BJ (cell line): ENCODE results near the gene RPS6KL1. TPM values are rescaled to one million over a fixed set of nuclear protein-coding genes. Genes with fewer than 3 reads are reported as not detected.
"Not testable (repeated sequence)": the region's sequence is repeated elsewhere in the genome, so short reads cannot be mapped to it uniquely, and the experiment has no call there.

Experiments used
- CTCF ChIA-PET: fragments of 350-600 bp; formaldehyde crosslinking; extraction: SDS; loops from one replicate; lab custom pipeline; 2021; ENCODE audit warnings: antibody characterized with exemption, inconsistent platforms; lab: Yijun Ruan, JAX
- POLR2A ChIA-PET: fragments of 300-600 bp; sonication (Branson Sonifier 250); formaldehyde crosslinking; extraction: SDS; loops from one replicate; lab custom pipeline; 2021; ENCODE audit warnings: antibody characterized with exemption; lab: Charles Lee
- DNase-seq: peaks from one replicate; pipeline ENCODE4 v3.0.0-alpha.2; 2011; ENCODE audit warnings: low read depth
- H3K27me3 ChIP-seq: 2 replicates; pipeline ENCODE4 v1.6.0; 2011; ENCODE audit warnings: low read length; ENCODE audit not compliant: control insufficient read depth, insufficient read depth
- H3K36me3 ChIP-seq: 2 replicates; pipeline ENCODE4 v1.5.1; 2011; ENCODE audit warnings: low read length; ENCODE audit not compliant: control insufficient read depth, insufficient read depth
- H3K4me3 ChIP-seq: 2 replicates; pipeline ENCODE4 v1.5.1; 2011; ENCODE audit warnings: low read depth, mild to moderate bottlenecking, control low read depth, low read length
- polyA plus RNA-seq: library from polyadenylated mRNA; depleted of rRNA; stranded (reverse); fragments of >200 nt; gene quantifications from 2 replicates; pipeline ENCODE4 v1.2.3, GENCODE V29; 2011
- TF ChIP-seq, protein P1 (sequence below): IDR thresholded peaks from 2 replicates; pipeline ENCODE4 v1.5.1; 2011; ENCODE audit warnings: low read depth, mild to moderate bottlenecking, control low read depth, inconsistent platforms, low read length, moderate library complexity; ENCODE audit not compliant: insufficient read depth

RPS6KL1 gene
- polyA plus RNA-seq, 1 experiment, result 2.8 TPM

DNA sequence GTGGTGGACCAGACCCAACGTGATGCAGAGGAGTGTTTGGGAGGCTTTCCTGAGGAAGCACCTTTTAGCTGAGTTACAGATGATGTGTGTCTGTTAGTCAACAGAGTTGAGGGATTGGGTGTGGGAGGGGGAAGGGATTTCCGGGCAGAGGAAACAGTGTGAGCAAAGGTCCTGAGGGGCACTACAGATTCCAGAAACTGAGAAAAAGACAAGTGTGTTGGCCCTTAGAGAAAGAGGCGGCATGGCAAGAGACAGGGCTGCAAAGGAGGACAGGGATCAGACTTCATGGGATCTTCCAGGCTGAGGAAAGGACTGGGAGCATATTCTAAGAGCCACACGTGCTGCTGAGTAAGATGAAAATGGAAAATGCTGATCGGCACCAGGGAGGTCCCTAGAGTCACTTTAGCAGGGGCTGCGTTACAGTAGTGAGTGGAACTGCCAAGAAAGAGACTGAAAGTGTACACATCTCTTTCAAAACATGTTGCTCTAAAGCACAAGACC lies 9.4 kb upstream of the RPS6KL1 start:
- TF ChIP-seq, protein P1, sequence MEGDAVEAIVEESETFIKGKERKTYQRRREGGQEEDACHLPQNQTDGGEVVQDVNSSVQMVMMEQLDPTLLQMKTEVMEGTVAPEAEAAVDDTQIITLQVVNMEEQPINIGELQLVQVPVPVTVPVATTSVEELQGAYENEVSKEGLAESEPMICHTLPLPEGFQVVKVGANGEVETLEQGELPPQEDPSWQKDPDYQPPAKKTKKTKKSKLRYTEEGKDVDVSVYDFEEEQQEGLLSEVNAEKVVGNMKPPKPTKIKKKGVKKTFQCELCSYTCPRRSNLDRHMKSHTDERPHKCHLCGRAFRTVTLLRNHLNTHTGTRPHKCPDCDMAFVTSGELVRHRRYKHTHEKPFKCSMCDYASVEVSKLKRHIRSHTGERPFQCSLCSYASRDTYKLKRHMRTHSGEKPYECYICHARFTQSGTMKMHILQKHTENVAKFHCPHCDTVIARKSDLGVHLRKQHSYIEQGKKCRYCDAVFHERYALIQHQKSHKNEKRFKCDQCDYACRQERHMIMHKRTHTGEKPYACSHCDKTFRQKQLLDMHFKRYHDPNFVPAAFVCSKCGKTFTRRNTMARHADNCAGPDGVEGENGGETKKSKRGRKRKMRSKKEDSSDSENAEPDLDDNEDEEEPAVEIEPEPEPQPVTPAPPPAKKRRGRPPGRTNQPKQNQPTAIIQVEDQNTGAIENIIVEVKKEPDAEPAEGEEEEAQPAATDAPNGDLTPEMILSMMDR, result no peak
- H3K27me3 ChIP-seq, result peaks cover 7% of the 10 kb centered on the region
- H3K4me3 ChIP-seq, result no peak overlapping the region
- DNase-seq, result no peak
- no peaks in the 10 kb centered on the region for H3K36me3 ChIP-seq
- ChIA-PET POLR2A (no interaction called here), CTCF (interaction anchor here (1.8 kb wide), 1 partner anchor 137 kb away, joined by 5 read pairs; the partner anchor contains the start of gene ZC2HC1C)

DNA sequence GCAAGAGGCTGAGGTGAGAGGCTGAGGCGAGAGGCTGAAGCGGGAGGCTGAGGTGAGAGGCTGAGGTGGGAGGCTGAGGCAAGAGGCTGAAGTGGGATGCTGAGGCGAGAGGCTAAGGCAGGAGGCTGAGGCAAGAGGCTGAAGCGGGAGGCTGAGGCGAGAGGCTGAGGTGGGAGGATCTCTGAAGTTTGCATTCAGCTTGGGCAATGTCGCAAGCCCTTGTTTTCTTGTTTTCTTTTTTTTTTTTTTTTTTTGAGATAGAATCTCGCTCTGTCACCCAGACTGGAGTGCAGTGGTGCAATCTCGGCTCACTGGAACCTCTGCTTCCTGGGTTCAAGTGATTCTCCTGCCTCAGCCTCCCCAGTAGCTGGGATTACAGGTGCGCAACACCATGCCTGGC lies 8.7 kb upstream of the RPS6KL1 start:
- POLR2A ChIA-PET, H3K4me3 ChIP-seq, H3K27me3 ChIP-seq, DNase-seq, H3K36me3 ChIP-seq: not testable (repeated sequence)
- CTCF ChIA-PET, result interaction anchor here (1.0 to 1.8 kb wide), 3 partner anchors 8 to 138 kb away, joined by 4 to 5 read pairs (median 4); partner anchors contain the start of gene ZC2HC1C

DNA sequence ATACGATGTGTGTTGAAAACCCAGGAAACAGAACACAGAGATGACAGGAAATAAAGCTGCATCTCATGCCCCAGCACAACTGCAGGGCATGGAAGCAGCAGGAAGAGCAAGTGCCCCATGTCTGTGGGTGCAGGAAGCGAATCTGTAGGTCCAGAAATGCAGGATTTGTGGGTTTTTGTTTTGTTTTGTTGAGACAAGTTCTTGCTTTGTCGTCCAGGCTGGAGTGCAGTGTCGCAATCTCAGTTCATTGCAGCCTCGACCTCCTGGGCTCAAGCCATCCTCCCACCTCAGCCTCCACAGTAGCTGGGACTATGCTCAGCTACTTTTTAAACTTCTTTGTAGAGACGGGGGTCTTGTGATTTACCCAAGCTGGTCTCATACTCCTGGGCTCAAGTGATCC lies 6.2 kb upstream of the RPS6KL1 start:
- ChIA-PET CTCF (interaction anchor here (1.6 to 2.0 kb wide), 2 partner anchors 22 to 159 kb away, joined by 4 to 9 read pairs; no protein-coding TSS in a partner anchor), POLR2A (no interaction called here)
- Histone ChIP-seq H3K27me3 (peaks cover 9% of the 10 kb centered on the region), H3K36me3 (no peaks in the 10 kb centered on the region), H3K4me3 (no peak overlapping the region)
- no peak for DNase-seq
- TF ChIP-seq, protein P1, result no peak

DNA sequence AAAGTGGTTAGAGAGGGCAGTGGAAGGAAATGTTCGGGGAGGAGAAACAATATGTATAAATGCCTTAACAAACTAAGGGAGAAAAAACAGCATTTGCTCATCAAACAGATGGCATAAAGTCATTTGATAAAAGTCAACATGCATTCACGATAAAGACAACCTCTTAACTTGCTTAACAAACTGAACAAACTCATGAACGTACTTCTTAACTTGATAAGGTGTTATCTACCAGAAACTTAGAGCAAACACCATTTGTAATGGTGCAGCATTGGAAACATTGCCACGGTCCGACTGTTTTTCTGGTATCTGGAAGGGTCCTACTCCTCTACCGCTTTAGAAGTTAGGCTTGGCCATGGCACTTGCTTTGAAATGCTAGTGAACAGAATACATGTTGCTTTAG lies 4.2 kb upstream of the RPS6KL1 start:
- DNase-seq, result no peak
- TF ChIP-seq, protein P1, result no peak
- H3K4me3 ChIP-seq, result no peak overlapping the region
- POLR2A ChIA-PET, result no interaction called here
- CTCF ChIA-PET, result interaction anchor here (2.4 kb wide), 1 partner anchor 22 kb away, joined by 10 read pairs; no protein-coding TSS in a partner anchor
- H3K27me3 ChIP-seq, result peaks cover 9% of the 10 kb centered on the region
- H3K36me3 ChIP-seq, result no peaks in the 10 kb centered on the region

DNA sequence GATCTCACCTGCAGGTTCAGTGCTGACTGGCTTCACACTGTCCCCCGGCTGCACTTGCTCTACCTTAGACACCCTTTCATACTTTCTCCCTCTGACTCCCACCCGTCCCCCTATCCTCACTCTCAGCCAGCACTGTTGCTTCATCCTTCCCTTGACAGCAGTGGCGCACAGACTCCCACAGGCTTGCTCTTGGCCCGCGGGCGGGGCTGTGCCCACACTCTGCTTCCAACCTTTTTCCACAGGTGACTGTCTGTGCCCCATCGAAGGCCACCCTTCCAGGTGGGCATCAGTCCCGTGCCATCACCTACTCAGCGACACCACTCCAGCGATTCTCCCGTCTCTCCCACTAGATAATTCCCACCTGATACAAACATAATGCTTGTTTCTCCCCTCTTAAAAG lies 1.0 kb upstream of the RPS6KL1 start:
- ChIA-PET CTCF (interaction anchor here (2.0 to 2.5 kb wide), 2 partner anchors 18 to 20 kb away, joined by 5 to 11 read pairs; no protein-coding TSS in a partner anchor), POLR2A (no interaction called here)
- no peaks in the 10 kb centered on the region for H3K36me3 ChIP-seq
- H3K27me3 ChIP-seq, result peaks cover 2% of the 10 kb centered on the region
- H3K4me3 ChIP-seq, result no peak overlapping the region
- TF ChIP-seq, protein P1, result no peak
- no peak for DNase-seq
